ENCODE measurements around the gene FADS3. TPM values are rescaled to one million over a fixed set of nuclear protein-coding genes. Genes with fewer than 3 reads are reported as not detected.

The FADS3 gene
- total and polyA plus RNA-seq, 2 of the 4 experiments (the other 2 are of a cell fraction): 54.5 to 110 TPM

DNA sequence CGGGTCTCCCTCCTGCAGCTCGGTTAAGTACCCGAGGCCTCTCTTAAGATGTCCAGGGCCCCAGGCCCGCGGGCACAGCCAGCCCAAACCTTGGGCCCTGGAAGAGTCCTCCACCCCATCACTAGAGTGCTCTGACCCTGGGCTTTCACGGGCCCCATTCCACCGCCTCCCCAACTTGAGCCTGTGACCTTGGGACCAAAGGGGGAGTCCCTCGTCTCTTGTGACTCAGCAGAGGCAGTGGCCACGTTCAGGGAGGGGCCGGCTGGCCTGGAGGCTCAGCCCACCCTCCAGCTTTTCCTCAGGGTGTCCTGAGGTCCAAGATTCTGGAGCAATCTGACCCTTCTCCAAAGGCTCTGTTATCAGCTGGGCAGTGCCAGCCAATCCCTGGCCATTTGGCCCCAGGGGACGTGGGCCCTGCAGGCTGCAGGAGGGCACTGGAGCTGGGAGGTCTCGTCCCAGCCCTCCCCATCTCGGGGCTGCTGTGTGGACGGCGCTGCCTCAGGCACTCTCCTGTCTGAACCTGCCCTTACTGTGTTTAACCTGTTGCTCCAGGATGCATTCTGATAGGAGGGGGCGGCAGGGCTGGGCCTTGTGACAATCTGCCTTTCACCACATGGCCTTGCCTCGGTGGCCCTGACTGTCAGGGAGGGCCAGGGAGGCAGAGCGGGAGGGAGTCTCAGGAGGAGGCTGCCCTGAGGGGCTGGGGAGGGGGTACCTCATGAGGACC, 25.0 kb downstream of the FADS3 start:
- BruUV-seq (replicated peaks): TSS peak; percentile 76
- WGBS, 2 experiments (ENCODE audit: extremely low coverage in 2 of 2, insufficient read length in 1 of 2): 82% methylated on average over 4 of the region's 18 CpGs; no CpG with 5 or more reads in 1 of the 2 experiments
- CTCF ChIA-PET: interaction anchor here (0.9 kb wide), 1 partner anchor 216 kb away, joined by 3 read pairs; no protein-coding TSS in a partner anchor

More for the DNA sequence above, 25.0 kb downstream of the FADS3 start:
- Histone ChIP-seq H4K8ac (ENCODE audit: low read depth in 2 of 2, low read length in 2 of 2) (no peak overlapping the region), H2BK120ac (ENCODE audit: low read depth, low read length) (no peak overlapping the region), H3K4me3 (ENCODE audit: insufficient read depth, low read depth, low read length) (no peak overlapping the region), H3K79me1 (ENCODE audit: low read depth in 1 of 2, low read length in 2 of 2) (no peaks in the 10 kb centered on the region), H2AFZ (replicated peaks; ENCODE audit: low read length, poor library complexity) (peak overlapping the region; percentile 7), H3K4me1 (ENCODE audit: control insufficient read depth, insufficient read depth, low read length) (peaks cover 2% of the 10 kb centered on the region), H3K56ac (ENCODE audit: extremely low read depth, insufficient read depth, low read length) (no peak overlapping the region), H3K18ac (ENCODE audit: low read depth, low read length) (no peak overlapping the region), H2BK5ac (ENCODE audit: low read depth, low read length, poor library complexity, severe bottlenecking) (no peak overlapping the region), H3K9me1 (ENCODE audit: insufficient read depth, low read length) (no peaks in the 10 kb centered on the region), H3K14ac (replicated peaks; ENCODE audit: low read depth, low read length) (no peak overlapping the region), H3K27ac (ENCODE audit: insufficient read depth, low read length) (no peak overlapping the region), H2BK15ac (ENCODE audit: low read depth, low read length) (no peak overlapping the region), H4K5ac (ENCODE audit: low read depth, low read length) (no peak overlapping the region), H3K9me3 (ENCODE audit: control insufficient read depth, insufficient read depth, low read length) (no peaks in the 10 kb centered on the region), H3K23ac (ENCODE audit: low read depth, low read length) (no peak overlapping the region), H4K91ac (ENCODE audit: insufficient read depth, low read depth, low read length) (no peak overlapping the region), H3K27me3 (ENCODE audit: control insufficient read depth, insufficient read depth, low read length) (no peaks in the 10 kb centered on the region), H3K4me2 (ENCODE audit: low read depth, low read length) (no peak overlapping the region), H4K20me1 (ENCODE audit: insufficient read depth, low read length) (no peaks in the 10 kb centered on the region), H3K9ac (ENCODE audit: low read depth, low read length) (no peak overlapping the region), H2BK20ac (ENCODE audit: low read depth, low read length) (no peak overlapping the region), H2AK9ac (replicated peaks; ENCODE audit: low read depth, low read length, poor library complexity) (no peak overlapping the region), H2AK5ac (ENCODE audit: low read depth, low read length) (no peak overlapping the region), H3K4ac (ENCODE audit: low read depth, low read length) (no peak overlapping the region), H3K36me3 (ENCODE audit: control insufficient read depth, insufficient read depth, low read length) (peaks cover 27% of the 10 kb centered on the region)
- in situ Hi-C loops (cut with MboI; ENCODE audit: low sequenced_read_pairs): loop anchor here (25.0 kb wide), 1 partner anchor 446 kb away; no protein-coding TSS in a partner anchor
- POLR2A ChIA-PET (ENCODE audit: unreplicated experiment): no interaction called here
- no peak for DNase-seq
- no peak for ATAC-seq (ENCODE audit: low read depth)
- intact Hi-C loops (cut with micrococcal nuclease): no loop called here
- TF ChIP-seq RAD21 (IDR thresholded peaks at IDR 0.05; ENCODE audit: low read length) (no peak), SMC3 (IDR thresholded peaks at IDR 0.05; ENCODE audit: low read depth, low read length) (no peak), POLR2A (IDR thresholded peaks at IDR 0.05; ENCODE audit: low read depth, low read length) (no peak), RFX5 (IDR thresholded peaks at IDR 0.05; ENCODE audit: low read depth, low read length) (no peak), BHLHE40 (IDR thresholded peaks at IDR 0.05; ENCODE audit: low read depth, low read length) (no peak), NFE2L2 (IDR thresholded peaks at IDR 0.05; ENCODE audit: low read depth, low read length) (no peak), MAZ (IDR thresholded peaks at IDR 0.05; ENCODE audit: borderline replicate concordance, low read depth, low read length) (no peak), MXI1 (IDR thresholded peaks at IDR 0.05; ENCODE audit: borderline replicate concordance, low read depth, low read length) (no peak), FOS (IDR thresholded peaks at IDR 0.05; ENCODE audit: low read depth, low read length) (no peak), ELK1 (IDR thresholded peaks at IDR 0.05; ENCODE audit: borderline replicate concordance, low read depth, low read length) (no peak), CEBPB (IDR thresholded peaks at IDR 0.05; ENCODE audit: low read depth, low read length) (no peak), RCOR1 (IDR thresholded peaks at IDR 0.05; ENCODE audit: insufficient replicate concordance, low read length) (no peak), CHD1 (IDR thresholded peaks at IDR 0.05; ENCODE audit: low read depth, low read length) (no peak), MAFK (IDR thresholded peaks at IDR 0.05; ENCODE audit: low read depth, low read length) (no peak)
- TF ChIP-seq, protein P1, sequence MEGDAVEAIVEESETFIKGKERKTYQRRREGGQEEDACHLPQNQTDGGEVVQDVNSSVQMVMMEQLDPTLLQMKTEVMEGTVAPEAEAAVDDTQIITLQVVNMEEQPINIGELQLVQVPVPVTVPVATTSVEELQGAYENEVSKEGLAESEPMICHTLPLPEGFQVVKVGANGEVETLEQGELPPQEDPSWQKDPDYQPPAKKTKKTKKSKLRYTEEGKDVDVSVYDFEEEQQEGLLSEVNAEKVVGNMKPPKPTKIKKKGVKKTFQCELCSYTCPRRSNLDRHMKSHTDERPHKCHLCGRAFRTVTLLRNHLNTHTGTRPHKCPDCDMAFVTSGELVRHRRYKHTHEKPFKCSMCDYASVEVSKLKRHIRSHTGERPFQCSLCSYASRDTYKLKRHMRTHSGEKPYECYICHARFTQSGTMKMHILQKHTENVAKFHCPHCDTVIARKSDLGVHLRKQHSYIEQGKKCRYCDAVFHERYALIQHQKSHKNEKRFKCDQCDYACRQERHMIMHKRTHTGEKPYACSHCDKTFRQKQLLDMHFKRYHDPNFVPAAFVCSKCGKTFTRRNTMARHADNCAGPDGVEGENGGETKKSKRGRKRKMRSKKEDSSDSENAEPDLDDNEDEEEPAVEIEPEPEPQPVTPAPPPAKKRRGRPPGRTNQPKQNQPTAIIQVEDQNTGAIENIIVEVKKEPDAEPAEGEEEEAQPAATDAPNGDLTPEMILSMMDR (conservative IDR thresholded peaks at IDR 0.05; ENCODE audit: low read depth, low read length): no peak
- TF ChIP-seq, protein P2, sequence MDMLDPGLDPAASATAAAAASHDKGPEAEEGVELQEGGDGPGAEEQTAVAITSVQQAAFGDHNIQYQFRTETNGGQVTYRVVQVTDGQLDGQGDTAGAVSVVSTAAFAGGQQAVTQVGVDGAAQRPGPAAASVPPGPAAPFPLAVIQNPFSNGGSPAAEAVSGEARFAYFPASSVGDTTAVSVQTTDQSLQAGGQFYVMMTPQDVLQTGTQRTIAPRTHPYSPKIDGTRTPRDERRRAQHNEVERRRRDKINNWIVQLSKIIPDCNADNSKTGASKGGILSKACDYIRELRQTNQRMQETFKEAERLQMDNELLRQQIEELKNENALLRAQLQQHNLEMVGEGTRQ (IDR thresholded peaks at IDR 0.05; ENCODE audit: low read depth, low read length): no peak
- dilution Hi-C loops (cut with HindIII; ENCODE audit: low sequenced_read_pairs, unreplicated experiment): no loop called here
